ENCODE results near the gene RHO. TPM values are rescaled to one million over a fixed set of nuclear protein-coding genes. Genes with fewer than 3 reads are reported as not detected.
"Not testable (repeated sequence)": the region's sequence is repeated elsewhere in the genome, so short reads cannot be mapped to it uniquely, and the experiment has no call there.

RHO gene
- polyA plus RNA-seq, 1 of the 3 experiments (the other 2 are of a cell fraction): not detected

- TF ChIP-seq MAX (IDR thresholded peaks at IDR 0.05; ENCODE audit: low read depth) (no peak), EP300 (IDR thresholded peaks at IDR 0.05; ENCODE audit: borderline replicate concordance in 1 of 2, low read depth in 1 of 2, low read length in 1 of 2) (no peak), JUND (IDR thresholded peaks at IDR 0.05) (no peak), IRF3 (IDR thresholded peaks at IDR 0.05; ENCODE audit: low read depth, low read length) (no peak), FOXM1 (IDR thresholded peaks at IDR 0.05; ENCODE audit: low read depth) (no peak)
Measured at GRCh38 chr3:129481766-129482332, 46.6 kb upstream of the RHO start (continued).

GRCh38 chr3:129482721-129483120 is 45.7 kb upstream of the RHO start:
- H3K79me2 ChIP-seq (ENCODE audit: insufficient read depth): no peaks in the 10 kb centered on the region
- CTCF ChIA-PET: interaction anchor here (1.3 to 2.2 kb wide), 2 partner anchors 10 to 123 kb away, joined by 4 to 5 read pairs; no protein-coding TSS in a partner anchor
- H3K9ac ChIP-seq: no peak overlapping the region
- H3K27ac ChIP-seq (ENCODE audit: low read depth in 2 of 2, low read length in 1 of 2): no peak overlapping the region
- H3K9me2 ChIP-seq: no peaks in the 10 kb centered on the region
- 90% methylated on average over 1 of the region's 1 CpG for WGBS (ENCODE audit: low lambda C conversion rate)
- no peaks in the 10 kb centered on the region for H3K27me3 ChIP-seq (ENCODE audit: insufficient read depth)
- peaks cover 4% of the 10 kb centered on the region for H3F3A ChIP-seq (replicated peaks; ENCODE audit: insufficient read depth)
- H3K4me1 ChIP-seq (ENCODE audit: control insufficient read depth in 1 of 2, insufficient read depth in 2 of 2, low read depth in 1 of 2, low read length in 1 of 2): peaks cover 0 to 11% of the 10 kb centered on the region in 2 experiments; a peak in 2 of 4 replicates
- no peak overlapping the region for H2AFZ ChIP-seq (ENCODE audit: low read depth)
- H3K4me3 ChIP-seq (ENCODE audit: low read depth in 2 of 2, low read length in 1 of 2): no peak overlapping the region
- peaks cover 10 to 31% of the 10 kb centered on the region in 2 experiments for H3K36me3 ChIP-seq (replicated peaks in 1 of 2; ENCODE audit: control insufficient read depth in 1 of 2, insufficient read depth in 2 of 2, low read length in 1 of 2)
- POLR2A ChIA-PET: no interaction called here
- DNase-seq: no peak
- no peaks in the 10 kb centered on the region for H3K9me3 ChIP-seq
- TF ChIP-seq FOXJ3 (CRISPR knock-in tag; IDR thresholded peaks at IDR 0.05): no peak
- no peak for TF ChIP-seq EZH2phosphoT487 (IDR thresholded peaks at IDR 0.05; ENCODE audit: borderline replicate concordance, low read depth)
- TF ChIP-seq FOXM1 (IDR thresholded peaks at IDR 0.05; ENCODE audit: low read depth): no peak
- peak; percentile 26; the same call in 1 of the 2 replicates for TF ChIP-seq CTCF (IDR thresholded peaks at IDR 0.05)
- no peaks in the 10 kb centered on the region for H4K20me1 ChIP-seq (ENCODE audit: insufficient read depth)
- no peak overlapping the region for H3K4me2 ChIP-seq

- Histone ChIP-seq H3K27ac (ENCODE audit: low read depth in 2 of 2, low read length in 1 of 2) (no peak overlapping the region), H3K9me2 (no peaks in the 10 kb centered on the region), H3K79me2 (ENCODE audit: insufficient read depth) (no peaks in the 10 kb centered on the region), H3K9ac (no peak overlapping the region), H3K27me3 (ENCODE audit: insufficient read depth) (no peaks in the 10 kb centered on the region), H3K4me2 (no peak overlapping the region), H2AFZ (ENCODE audit: low read depth) (no peak overlapping the region), H3K9me3 (no peaks in the 10 kb centered on the region), H3F3A (replicated peaks; ENCODE audit: insufficient read depth) (peaks cover 4% of the 10 kb centered on the region), H3K4me1 (ENCODE audit: control insufficient read depth in 1 of 2, insufficient read depth in 2 of 2, low read depth in 1 of 2, low read length in 1 of 2) (peaks cover 0 to 11% of the 10 kb centered on the region in 2 experiments; a peak in 2 of 4 replicates), H3K36me3 (replicated peaks in 1 of 2; ENCODE audit: control insufficient read depth in 1 of 2, insufficient read depth in 2 of 2, low read length in 1 of 2) (peaks cover 5 to 26% of the 10 kb centered on the region in 2 experiments), H4K20me1 (ENCODE audit: insufficient read depth) (no peaks in the 10 kb centered on the region), H3K4me3 (ENCODE audit: low read depth in 2 of 2, low read length in 1 of 2) (no peak overlapping the region)
- ChIA-PET POLR2A (no interaction called here), CTCF (interaction anchor here (2.2 kb wide), 1 partner anchor 9 kb away, joined by 5 read pairs; no protein-coding TSS in a partner anchor)
- WGBS (ENCODE audit: low lambda C conversion rate): 100% methylated on average over 8 of the region's 8 CpGs
- no peak for DNase-seq
- TF ChIP-seq CTCF (IDR thresholded peaks at IDR 0.05) (no peak), IRF3 (IDR thresholded peaks at IDR 0.05; ENCODE audit: low read depth, low read length) (no peak), FOXJ3 (CRISPR knock-in tag; IDR thresholded peaks at IDR 0.05) (no peak)
Measured at GRCh38 chr3:129483870-129484269, 44.6 kb upstream of the RHO start.

- H2AFZ ChIP-seq (ENCODE audit: low read depth); H3K4me2 ChIP-seq: not testable (repeated sequence)
- peaks cover 5 to 22% of the 10 kb centered on the region in 2 experiments for H3K36me3 ChIP-seq (replicated peaks in 1 of 2; ENCODE audit: control insufficient read depth in 1 of 2, insufficient read depth in 2 of 2, low read length in 1 of 2)
Measured at GRCh38 chr3:129485146-129485545, 43.3 kb upstream of the RHO start.

More at GRCh38 chr3:129485146-129485545, 43.3 kb upstream of the RHO start:
- whole genome bisulfite sequencing (ENCODE audit: low lambda C conversion rate): 96% methylated on average over 6 of the region's 6 CpGs
- peaks cover 0 to 11% of the 10 kb centered on the region in 2 experiments; a peak in 2 of 4 replicates for H3K4me1 ChIP-seq (ENCODE audit: control insufficient read depth in 1 of 2, insufficient read depth in 2 of 2, low read depth in 1 of 2, low read length in 1 of 2)
- POLR2A ChIA-PET; H3K4me3 ChIP-seq (ENCODE audit: low read depth in 2 of 2, low read length in 1 of 2); H3K27ac ChIP-seq (ENCODE audit: low read depth in 2 of 2, low read length in 1 of 2); H3K27me3 ChIP-seq (ENCODE audit: insufficient read depth); H3K9me2 ChIP-seq; H3K79me2 ChIP-seq (ENCODE audit: insufficient read depth); H3K9ac ChIP-seq; DNase-seq; H4K20me1 ChIP-seq (ENCODE audit: insufficient read depth); H3K9me3 ChIP-seq; H3F3A ChIP-seq (replicated peaks; ENCODE audit: insufficient read depth): not testable (repeated sequence)
- CTCF ChIA-PET: interaction anchor here (0.6 to 1.5 kb wide), 2 partner anchors 120 to 345 kb away, joined by 3 to 4 read pairs; no protein-coding TSS in a partner anchor
